Lower lobe of right lung (tissue), 2 donors: ENCODE data around the gene FBXL20. TPM values are rescaled to one million over a fixed set of nuclear protein-coding genes. Genes with fewer than 3 reads are reported as not detected.
"Not testable (repeated sequence)": the region's sequence is repeated elsewhere in the genome, so short reads cannot be mapped to it uniquely, and the experiment has no call there.

Experiments used
- ATAC-seq, 2 donors: fragments of 200-7000 bp; cut with Tn5 transposase; one replicate each; pipeline ENCODE4 v1.9.1; 2020 to 2022; ENCODE audit warnings: mild to moderate bottlenecking in 2 of 2, moderate library complexity in 2 of 2
- DNase-seq: peaks from one replicate; pipeline ENCODE4 v3.0.0-alpha.2; 2020
- H3K27ac ChIP-seq: fragments of 200-600 bp; one replicate; pipeline ENCODE4 v1.8.0; 2022
- H3K27me3 ChIP-seq: fragments of 200-600 bp; one replicate; pipeline ENCODE4 v1.8.0; 2022; ENCODE audit warnings: low read depth
- H3K36me3 ChIP-seq: fragments of 200-600 bp; one replicate; pipeline ENCODE4 v1.8.0; 2022; ENCODE audit warnings: mild to moderate bottlenecking
- H3K4me1 ChIP-seq: fragments of 200-600 bp; one replicate; pipeline ENCODE4 v1.8.0; 2022
- H3K4me3 ChIP-seq: fragments of 200-600 bp; one replicate; pipeline ENCODE4 v1.8.0; 2022; ENCODE audit warnings: mild to moderate bottlenecking
- H3K9me3 ChIP-seq: fragments of 200-600 bp; one replicate; pipeline ENCODE4 v1.8.0; 2022
- intact Hi-C: fragments of 100-400 bp; cut with DNase I; formaldehyde crosslinking; loops from one replicate; pipeline ENCODE4 v1.11.0; 2022
- total RNA-seq: library from RNA; stranded (reverse); fragmentation: NEBNext Ultra II Directional; extraction: Animal tissue kit (Norgen Biotek cat#: 25700); gene quantifications from one replicate; pipeline ENCODE4 v1.2.1, GENCODE V29; 2021
- TF ChIP-seq, protein P1 (sequence below): fragments of 200-600 bp; IDR thresholded peaks from one replicate; pipeline ENCODE4 v1.8.0; 2022; ENCODE audit warnings: antibody characterized with exemption, mild to moderate bottlenecking
- donor health status: DM: no; HTN: yes; CAD: no; lungs with severe emphysema.

FBXL20 gene
- total RNA-seq, 1 donor from 2014 or later = 25.4 TPM

DNA sequence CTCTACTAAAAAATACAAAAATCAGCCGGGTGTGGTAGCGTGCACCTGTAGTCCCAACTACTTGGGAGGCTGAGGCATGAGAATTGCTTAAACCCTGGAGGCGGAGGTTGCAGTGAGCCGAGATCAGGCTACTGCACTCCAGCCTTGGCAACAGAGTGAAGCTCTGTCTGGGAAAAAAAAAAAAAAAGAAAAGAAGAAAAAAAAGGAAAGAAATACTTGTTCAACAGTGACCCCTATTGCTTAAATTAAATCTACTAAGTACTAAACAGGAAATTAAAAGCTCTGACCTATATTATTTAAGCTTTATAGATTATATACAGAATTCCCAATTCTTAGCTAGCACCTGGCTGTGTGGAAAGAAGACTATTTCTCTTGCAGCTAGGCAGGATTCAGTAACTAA is 48.9 kb downstream of the FBXL20 start:
- ATAC-seq (no peak), DNase-seq (no peak)
- intact Hi-C loops = no loop called here
- Histone ChIP-seq H3K27me3 (no peaks in the 10 kb centered on the region), H3K36me3 (no peaks in the 10 kb centered on the region), H3K4me3 (no peak overlapping the region), H3K9me3 (no peaks in the 10 kb centered on the region), H3K4me1 (peaks cover 10% of the 10 kb centered on the region), H3K27ac (no peak overlapping the region)
- TF ChIP-seq, protein P1, sequence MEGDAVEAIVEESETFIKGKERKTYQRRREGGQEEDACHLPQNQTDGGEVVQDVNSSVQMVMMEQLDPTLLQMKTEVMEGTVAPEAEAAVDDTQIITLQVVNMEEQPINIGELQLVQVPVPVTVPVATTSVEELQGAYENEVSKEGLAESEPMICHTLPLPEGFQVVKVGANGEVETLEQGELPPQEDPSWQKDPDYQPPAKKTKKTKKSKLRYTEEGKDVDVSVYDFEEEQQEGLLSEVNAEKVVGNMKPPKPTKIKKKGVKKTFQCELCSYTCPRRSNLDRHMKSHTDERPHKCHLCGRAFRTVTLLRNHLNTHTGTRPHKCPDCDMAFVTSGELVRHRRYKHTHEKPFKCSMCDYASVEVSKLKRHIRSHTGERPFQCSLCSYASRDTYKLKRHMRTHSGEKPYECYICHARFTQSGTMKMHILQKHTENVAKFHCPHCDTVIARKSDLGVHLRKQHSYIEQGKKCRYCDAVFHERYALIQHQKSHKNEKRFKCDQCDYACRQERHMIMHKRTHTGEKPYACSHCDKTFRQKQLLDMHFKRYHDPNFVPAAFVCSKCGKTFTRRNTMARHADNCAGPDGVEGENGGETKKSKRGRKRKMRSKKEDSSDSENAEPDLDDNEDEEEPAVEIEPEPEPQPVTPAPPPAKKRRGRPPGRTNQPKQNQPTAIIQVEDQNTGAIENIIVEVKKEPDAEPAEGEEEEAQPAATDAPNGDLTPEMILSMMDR = no peak

DNA sequence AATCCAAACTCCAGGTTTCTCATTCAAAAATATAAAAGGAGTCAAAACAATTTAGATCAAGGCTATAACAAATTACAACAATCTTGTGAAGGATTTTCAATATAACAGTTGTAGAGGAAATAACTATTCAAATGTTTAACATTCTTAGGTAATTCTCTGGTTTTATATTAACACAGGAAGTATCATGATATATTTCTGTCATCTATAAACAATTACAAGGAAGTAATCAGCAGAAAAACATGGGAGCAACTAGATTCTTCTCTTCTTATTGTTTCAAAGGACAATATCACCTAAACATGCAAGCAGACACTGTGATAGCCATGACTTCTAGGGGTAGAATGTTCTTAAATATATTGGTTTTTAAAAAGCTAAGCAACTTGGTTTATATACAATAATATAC is 49.9 kb downstream of the FBXL20 start:
- no peak for DNase-seq
- no peak for ATAC-seq
- Histone ChIP-seq H3K27ac (no peak overlapping the region), H3K9me3 (no peaks in the 10 kb centered on the region), H3K4me3 (no peak overlapping the region), H3K36me3 (no peaks in the 10 kb centered on the region), H3K27me3 (no peaks in the 10 kb centered on the region), H3K4me1 (peaks cover 10% of the 10 kb centered on the region)
- intact Hi-C loops = no loop called here
- TF ChIP-seq, protein P1 = no peak

DNA sequence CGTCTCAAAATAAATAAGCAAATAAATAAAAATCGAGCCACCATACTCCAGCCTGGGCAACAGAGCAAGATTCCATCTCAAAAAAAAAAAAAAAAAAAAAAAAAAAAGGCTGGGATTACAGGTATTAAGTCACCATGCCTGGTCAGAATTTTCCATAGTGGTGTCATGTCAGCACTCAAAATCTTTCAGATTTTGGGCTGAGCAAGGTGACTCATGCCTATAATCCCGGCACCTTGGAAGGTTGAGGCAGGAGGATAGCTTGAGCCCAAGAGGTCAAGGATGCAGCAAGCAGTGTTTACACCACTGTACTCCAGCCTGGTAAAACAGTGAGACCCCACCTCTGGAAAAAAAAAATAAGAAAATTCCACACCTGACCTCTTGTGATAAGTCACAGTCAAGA is 52.2 kb downstream of the FBXL20 start:
- no peaks in the 10 kb centered on the region for H3K27me3 ChIP-seq
- no peak overlapping the region for H3K27ac ChIP-seq
- intact Hi-C loops = no loop called here
- H3K36me3 ChIP-seq = no peaks in the 10 kb centered on the region
- H3K9me3 ChIP-seq = no peaks in the 10 kb centered on the region
- no peak overlapping the region for H3K4me3 ChIP-seq
- DNase-seq (no peak), ATAC-seq (no peak)
- peaks cover 10% of the 10 kb centered on the region for H3K4me1 ChIP-seq
- TF ChIP-seq, protein P1 = no peak

DNA sequence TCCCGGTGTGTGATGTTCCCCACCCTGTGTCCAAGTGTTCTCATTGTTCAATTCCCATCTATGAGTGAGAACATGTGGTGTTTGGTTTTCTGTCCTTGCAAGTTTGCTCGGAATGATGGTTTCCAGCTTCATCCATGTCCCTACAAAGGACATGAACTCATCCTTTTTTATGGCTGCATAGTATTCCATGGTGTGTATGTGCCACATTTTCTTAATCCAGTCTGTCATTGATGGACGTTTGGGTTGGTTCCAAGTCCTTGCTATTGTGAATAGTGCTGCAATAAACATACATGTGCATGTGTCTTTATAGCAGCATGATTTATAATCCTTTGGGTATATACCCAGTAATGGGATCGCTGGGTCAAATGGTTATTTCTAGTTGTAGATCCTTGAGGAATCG is 54.6 kb downstream of the FBXL20 start:
- DNase-seq, H3K9me3 ChIP-seq, H3K4me1 ChIP-seq, H3K27ac ChIP-seq, H3K36me3 ChIP-seq, H3K4me3 ChIP-seq, ATAC-seq, intact Hi-C loops, H3K27me3 ChIP-seq: not testable (repeated sequence)

DNA sequence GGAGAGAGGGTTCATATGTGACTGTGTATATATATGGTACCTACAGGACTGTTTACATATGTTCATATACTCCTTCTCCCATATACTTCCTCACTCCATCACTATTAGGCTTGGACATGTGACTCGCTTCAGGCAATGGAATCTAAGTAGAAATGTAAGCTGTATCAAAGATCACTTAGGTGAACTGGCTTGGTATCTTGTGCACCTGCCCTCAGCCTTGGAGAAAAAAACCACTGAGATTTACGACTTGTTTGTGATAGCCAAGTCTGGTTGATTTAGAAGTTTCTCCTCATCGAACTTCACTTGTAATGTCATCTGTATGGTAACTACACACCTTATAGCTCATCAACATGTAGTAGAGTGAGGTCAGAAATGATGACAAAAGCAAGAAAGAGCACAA is 59.9 kb downstream of the FBXL20 start:
- Histone ChIP-seq H3K9me3 (no peaks in the 10 kb centered on the region), H3K4me3 (no peak overlapping the region), H3K36me3 (peaks cover 16% of the 10 kb centered on the region), H3K27ac (no peak overlapping the region), H3K4me1 (peaks cover 11% of the 10 kb centered on the region), H3K27me3 (no peaks in the 10 kb centered on the region)
- intact Hi-C loops = no loop called here
- TF ChIP-seq, protein P1 = no peak
- ATAC-seq = no peak
- no peak for DNase-seq

DNA sequence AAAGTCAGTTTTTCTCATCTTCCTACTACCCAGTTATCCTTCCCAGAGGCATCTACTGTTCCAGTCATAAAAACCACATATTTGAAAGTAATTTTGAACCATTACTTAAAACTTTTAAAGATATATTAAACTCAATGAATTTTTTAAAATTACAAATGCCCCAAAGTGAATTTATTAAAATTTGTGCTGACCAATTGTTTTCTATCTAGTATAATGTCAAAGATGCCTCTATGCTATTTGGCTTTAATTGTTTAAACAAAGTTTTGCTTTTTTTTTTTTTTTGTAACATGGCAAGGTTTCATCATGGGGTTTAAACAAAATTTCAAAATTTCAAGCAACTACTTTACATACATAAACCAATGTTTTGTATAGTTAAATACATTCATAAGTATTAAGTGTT is 60.7 kb downstream of the FBXL20 start:
- Histone ChIP-seq H3K36me3 (peaks cover 16% of the 10 kb centered on the region), H3K27me3 (no peaks in the 10 kb centered on the region), H3K9me3 (no peaks in the 10 kb centered on the region), H3K4me3 (no peak overlapping the region), H3K27ac (no peak overlapping the region), H3K4me1 (peaks cover 19% of the 10 kb centered on the region)
- TF ChIP-seq, protein P1 = no peak
- no peak for DNase-seq
- no peak for ATAC-seq
- intact Hi-C loops = no loop called here
